D721Med (cell line): ENCODE results near the gene SPINK4.

ENCODE experiments used
- DNase-seq: peaks from one replicate; pipeline ENCODE4 v3.0.0; 2011; ENCODE audit warnings: low spot score; ENCODE audit not compliant: insufficient read length
- FAIRE-seq: peaks from 2 replicates; lab custom pipeline; 2011; peaks lifted over from hg19 to GRCh38; lab: Jason Lieb, UNC
- TF ChIP-seq, protein P1 (sequence below): IDR thresholded peaks from 2 replicates; pipeline ENCODE4 v1.5.1; 2012; ENCODE audit warnings: mild to moderate bottlenecking, control low read depth; ENCODE audit not compliant: insufficient read depth; ENCODE audit errors: missing control alignments

The SPINK4 gene

DNA sequence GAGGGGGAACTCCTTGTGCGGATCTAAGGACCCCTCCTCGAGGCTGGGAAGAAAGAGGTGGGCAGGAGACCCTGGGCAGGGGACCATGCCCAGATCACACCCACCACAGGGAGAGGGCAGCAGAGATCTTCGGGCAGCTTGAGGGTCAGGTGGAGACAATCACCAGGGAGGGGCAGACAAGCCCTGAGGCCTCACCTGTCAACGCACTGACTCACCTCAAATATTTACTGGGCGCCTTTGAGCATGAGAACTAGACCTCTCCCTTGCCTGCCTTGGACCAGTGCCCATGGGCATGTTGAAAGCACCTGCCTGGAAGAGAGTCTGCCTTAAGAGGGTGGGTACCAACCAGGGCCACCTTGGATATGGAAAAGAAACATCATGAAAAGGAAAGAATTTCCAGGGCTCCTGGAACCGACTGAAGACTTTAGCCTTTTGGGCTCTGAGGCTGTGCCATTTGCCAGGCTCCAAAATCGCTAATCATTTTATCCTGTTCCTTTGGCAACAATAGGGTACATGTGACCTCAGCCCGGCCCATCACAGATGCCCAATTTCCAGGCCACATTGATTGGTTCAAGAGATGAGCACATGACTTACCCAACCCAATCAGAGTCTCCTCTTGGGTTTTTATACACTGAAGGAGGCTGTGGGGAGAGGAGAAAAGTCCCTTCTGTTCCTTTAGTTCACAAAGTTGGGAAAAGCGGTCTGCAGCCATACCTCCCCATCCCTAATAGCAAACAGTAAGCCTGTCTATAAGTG lies 10.4 kb upstream of the SPINK4 start:
- FAIRE-seq: no peak
- TF ChIP-seq, protein P1, sequence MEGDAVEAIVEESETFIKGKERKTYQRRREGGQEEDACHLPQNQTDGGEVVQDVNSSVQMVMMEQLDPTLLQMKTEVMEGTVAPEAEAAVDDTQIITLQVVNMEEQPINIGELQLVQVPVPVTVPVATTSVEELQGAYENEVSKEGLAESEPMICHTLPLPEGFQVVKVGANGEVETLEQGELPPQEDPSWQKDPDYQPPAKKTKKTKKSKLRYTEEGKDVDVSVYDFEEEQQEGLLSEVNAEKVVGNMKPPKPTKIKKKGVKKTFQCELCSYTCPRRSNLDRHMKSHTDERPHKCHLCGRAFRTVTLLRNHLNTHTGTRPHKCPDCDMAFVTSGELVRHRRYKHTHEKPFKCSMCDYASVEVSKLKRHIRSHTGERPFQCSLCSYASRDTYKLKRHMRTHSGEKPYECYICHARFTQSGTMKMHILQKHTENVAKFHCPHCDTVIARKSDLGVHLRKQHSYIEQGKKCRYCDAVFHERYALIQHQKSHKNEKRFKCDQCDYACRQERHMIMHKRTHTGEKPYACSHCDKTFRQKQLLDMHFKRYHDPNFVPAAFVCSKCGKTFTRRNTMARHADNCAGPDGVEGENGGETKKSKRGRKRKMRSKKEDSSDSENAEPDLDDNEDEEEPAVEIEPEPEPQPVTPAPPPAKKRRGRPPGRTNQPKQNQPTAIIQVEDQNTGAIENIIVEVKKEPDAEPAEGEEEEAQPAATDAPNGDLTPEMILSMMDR: peak; percentile 45
- no peak for DNase-seq

DNA sequence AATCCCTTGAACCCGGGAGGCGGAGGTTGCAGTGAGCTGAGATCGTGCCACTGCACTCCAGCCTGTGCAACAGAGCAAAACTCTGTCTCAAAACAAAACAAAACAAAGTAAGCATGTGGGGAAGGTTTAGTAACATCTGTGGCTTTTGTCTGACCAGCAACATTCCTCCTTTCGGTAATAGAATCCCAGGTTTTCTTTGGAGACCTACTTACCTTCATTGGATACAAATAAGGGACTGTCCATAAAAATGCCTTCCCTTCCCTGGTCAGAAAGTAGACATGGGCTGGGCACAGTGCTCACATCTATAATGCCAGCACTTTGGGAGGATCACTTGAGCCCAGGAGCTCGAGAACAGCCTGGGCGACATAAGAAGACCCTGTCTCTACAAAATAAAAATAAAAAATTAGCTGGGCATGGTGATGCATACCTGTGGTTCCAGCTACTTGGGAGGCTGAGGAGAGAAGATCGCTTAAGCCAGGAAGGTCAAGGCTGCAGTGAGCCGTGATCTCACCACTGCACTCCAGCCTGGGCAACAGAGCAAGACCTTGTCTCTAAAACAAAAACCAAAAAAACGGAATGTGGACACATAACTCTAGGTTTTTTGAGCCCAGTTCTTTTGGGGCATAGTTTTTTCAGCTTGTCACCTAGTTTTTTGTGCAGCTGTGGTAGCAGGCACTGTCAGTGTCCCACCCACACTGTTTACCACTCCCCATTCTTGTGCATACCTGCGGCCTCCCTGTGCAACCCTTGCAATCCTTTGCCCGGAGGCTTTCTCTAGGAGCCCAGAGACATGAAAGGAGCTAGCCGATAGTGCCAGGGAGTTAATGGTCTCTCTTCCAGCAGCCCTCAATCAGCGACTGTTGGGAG lies 9.0 kb upstream of the SPINK4 start:
- DNase-seq (no peak), FAIRE-seq (no peak)
- TF ChIP-seq, protein P1: no peak

DNA sequence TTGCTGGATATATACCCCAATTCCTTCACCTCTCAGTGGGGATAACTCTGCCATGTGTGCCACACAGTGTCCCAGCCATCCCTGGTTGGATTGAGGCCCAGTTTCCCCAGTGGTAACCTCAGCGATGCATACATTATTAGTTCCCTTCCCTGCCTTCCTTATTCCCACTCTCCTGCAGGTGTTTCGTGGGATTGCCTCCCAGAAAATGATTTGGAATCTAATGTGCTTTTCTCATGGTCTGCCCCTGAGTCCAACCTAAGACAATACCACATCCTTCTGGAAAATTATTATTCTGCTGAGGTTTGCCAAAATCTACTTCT lies 8.4 kb upstream of the SPINK4 start:
- FAIRE-seq: no peak

DNA sequence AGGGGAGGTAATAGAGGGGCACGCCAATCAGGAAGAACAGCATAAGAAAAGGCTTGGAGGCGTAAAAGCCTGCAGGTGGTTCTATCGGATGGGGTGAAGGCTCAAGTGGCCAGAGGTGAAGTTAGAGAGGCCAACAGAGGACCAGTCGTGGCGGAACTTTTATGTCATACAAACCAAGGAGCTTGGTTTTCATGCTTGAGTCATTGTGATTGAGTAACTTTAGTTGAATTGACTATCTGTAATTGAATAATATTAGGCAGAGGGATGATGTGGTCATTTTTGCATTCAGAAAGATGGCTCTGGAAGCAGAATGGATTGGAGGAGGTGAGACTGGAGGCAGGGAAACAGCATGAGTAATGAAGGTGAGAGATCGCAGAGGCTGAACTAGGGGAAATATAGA lies 7.2 kb upstream of the SPINK4 start:
- TF ChIP-seq, protein P1: no peak
- FAIRE-seq (no peak), DNase-seq (no peak)

More for the DNA sequence above, 8.4 kb upstream of the SPINK4 start:
- TF ChIP-seq, protein P1: no peak
- no peak for DNase-seq

DNA sequence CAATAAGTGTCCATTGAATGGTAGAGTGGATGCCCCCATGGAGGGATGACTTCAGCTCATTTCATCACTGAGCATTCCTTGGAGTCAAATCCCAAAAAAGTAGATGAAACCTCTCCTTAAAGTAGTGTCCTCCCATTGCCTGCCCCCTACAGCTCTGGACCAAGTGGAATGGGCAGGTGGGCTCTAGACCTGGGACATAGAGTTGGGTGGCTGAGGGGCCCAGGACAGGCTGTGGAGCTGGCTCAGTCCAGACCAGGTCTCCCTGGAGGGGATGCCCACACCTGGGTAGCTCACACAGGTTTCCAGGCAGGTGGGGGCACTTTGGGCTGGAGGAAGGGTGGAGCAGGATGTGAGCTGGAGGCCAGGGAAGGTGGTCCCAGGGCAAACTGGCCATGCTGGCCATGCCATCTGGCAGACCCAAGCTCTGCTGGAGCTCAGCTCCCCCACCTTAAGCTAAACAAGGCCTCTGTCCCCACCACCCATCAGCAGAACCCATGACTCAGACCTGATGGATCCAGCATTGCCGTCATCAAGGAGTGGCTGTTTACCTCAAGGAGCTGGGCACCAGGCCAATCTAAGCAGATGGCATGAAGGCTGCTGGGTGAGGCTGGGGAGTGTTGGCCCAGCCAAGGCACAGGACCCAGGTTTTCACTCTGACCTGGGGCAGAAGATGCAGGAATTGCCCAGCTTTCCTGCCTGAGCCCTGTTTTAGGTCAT lies 6.2 kb upstream of the SPINK4 start:
- TF ChIP-seq, protein P1: no peak
- no peak for FAIRE-seq
- DNase-seq: no peak

DNA sequence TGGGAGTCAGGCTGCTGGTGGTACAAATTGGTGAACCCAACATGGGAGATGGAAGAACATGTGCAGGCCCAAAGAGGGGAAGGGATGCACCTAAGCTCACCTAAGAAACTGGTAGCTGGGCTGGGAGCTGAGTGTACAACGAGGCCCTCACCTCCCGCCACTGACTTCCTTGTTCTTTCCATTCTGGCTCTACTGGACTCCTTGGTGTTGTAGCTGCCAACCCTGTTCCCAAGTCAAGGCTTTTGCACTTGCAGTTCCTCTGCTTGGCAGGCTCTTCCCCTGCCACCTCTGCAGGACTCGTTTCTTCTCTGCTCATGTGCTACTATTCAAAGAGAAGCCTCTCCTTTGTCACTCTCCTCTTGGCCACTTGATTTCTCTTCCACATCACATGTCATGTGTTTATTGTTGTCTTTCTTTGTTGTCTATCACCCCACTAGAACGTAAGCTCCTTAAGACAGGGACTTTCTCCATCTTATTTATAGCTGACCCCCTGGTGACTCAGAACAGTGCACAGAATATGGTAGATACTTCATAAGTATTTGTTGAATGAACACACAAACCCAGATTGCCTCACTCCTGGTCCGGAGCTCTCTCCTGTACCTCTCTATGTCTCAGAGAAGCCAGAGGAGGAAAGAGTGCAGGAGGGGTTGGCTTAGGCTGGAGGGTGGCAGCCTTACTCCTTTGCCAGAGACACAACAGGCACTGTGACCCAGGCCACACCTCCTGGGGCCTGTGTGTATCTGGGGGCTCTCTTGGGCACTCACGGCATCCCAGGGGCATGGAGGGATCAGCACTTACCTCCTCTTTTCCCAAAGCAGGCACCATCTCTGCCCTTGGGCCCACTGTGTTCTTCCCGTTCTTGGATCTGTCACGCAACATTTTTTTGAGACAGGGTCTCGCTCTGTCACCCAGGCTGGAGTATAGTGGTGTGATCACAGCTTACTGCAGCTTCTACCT lies 5.2 kb upstream of the SPINK4 start:
- TF ChIP-seq, protein P1: no peak
- FAIRE-seq (no peak), DNase-seq (no peak)
